Subcutaneous abdominal adipose tissue (tissue), 5 donors: ENCODE measurements around the gene ATP10B.

ENCODE experiments used
- H3K27ac ChIP-seq: one replicate; pipeline ENCODE4 v1.7.0; 2013; ENCODE audit warnings: low read depth, mild to moderate bottlenecking, inconsistent platforms, low read length, moderate library complexity
- H3K27me3 ChIP-seq, 5 donors: one replicate each; pipeline ENCODE4 v1.7.0; 2013; ENCODE audit warnings: low read length in 5 of 5, inconsistent platforms in 1 of 5; ENCODE audit not compliant: control insufficient read depth in 5 of 5, insufficient read depth in 4 of 5
- H3K36me3 ChIP-seq, 5 donors: one replicate each; pipeline ENCODE4 v1.7.0; 2013; ENCODE audit warnings: low read length in 5 of 5; ENCODE audit not compliant: control insufficient read depth in 5 of 5, insufficient read depth in 5 of 5
- H3K4me1 ChIP-seq, 5 donors: one replicate each; pipeline ENCODE4 v1.7.0; 2013; ENCODE audit warnings: low read length in 5 of 5, mild to moderate bottlenecking in 3 of 5, moderate library complexity in 1 of 5; ENCODE audit not compliant: control insufficient read depth in 5 of 5, insufficient read depth in 5 of 5
- H3K4me3 ChIP-seq, 5 donors: one replicate each; pipeline ENCODE4 v1.7.0; 2013; ENCODE audit warnings: low read length in 5 of 5, low read depth in 1 of 5
- H3K9ac ChIP-seq, 5 donors: one replicate each; pipeline ENCODE4 v1.7.0; 2013; ENCODE audit warnings: low read length in 5 of 5, mild to moderate bottlenecking in 4 of 5, moderate library complexity in 3 of 5
- H3K9me3 ChIP-seq, 5 donors: one replicate each; pipeline ENCODE4 v1.7.0; 2013; ENCODE audit warnings: low read length in 5 of 5; ENCODE audit not compliant: control insufficient read depth in 5 of 5
- donor health status: healthy.
- donor health status: healthy.
- donor health status: healthy.
- donor health status: healthy.
- donor health status: healthy.

Gene ATP10B

DNA sequence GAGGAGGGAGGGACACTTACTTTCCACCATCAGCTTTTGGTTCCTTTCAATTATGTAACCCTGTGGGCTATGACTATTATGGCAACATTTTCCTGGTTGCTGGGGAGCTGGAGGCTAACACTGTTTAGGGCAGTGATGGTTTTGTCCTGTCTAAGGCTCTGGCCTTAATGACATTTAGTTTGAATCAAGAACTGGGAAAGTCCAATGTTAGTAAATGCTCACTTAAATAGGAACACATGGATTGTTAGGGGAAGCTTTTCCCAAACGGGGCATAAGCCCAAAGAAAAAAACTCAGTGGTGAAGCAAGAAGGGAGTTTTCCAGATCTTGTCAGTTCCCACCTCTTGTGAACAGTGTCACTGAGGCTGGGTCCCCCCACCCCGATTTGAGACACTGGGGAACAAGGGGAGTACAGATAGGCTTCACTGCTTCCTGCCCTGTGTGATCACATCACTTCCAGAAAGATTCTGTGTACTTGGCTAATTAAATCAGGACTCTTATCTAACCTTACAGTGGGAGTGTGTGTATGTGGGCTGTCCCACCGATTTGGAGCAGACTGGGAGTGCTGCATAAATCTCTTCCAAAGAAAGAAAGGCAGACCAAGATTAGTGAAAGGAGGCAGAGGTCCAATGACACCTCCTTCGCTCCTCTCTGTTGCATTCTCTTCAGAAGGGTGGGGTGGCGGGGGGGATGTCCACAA is 223.9 kb downstream of the ATP10B start:
- H3K36me3 ChIP-seq, result no peaks in the 10 kb centered on the region
- H3K27me3 ChIP-seq, result no peaks in the 10 kb centered on the region
- no peaks in the 10 kb centered on the region for H3K4me1 ChIP-seq
- no peak overlapping the region for H3K4me3 ChIP-seq
- no peak overlapping the region for H3K27ac ChIP-seq
- no peak overlapping the region for H3K9ac ChIP-seq
- H3K9me3 ChIP-seq, result no peaks in the 10 kb centered on the region

DNA sequence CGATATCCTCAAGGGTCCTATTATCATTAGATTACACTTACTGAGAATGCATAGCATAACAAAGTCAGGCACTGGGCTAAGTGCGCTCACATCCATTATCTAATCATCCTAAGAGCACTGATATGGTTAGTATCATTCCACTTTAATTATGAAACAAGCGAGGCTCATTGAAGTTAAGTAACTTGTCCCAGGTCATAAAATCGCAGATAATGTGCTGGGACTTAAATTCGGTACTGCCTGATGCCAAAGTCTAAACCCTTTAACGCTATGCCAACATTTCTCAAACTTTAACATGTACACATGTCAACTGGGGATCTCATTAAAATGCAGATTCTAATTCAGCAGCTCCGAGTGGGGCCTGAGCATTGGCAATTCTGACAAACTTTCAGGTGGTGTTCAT is 225.7 kb downstream of the ATP10B start:
- Histone ChIP-seq H3K4me1 (no peaks in the 10 kb centered on the region), H3K9me3 (no peaks in the 10 kb centered on the region), H3K36me3 (no peaks in the 10 kb centered on the region), H3K27me3 (no peaks in the 10 kb centered on the region), H3K9ac (no peak overlapping the region), H3K27ac (no peak overlapping the region), H3K4me3 (no peak overlapping the region)

DNA sequence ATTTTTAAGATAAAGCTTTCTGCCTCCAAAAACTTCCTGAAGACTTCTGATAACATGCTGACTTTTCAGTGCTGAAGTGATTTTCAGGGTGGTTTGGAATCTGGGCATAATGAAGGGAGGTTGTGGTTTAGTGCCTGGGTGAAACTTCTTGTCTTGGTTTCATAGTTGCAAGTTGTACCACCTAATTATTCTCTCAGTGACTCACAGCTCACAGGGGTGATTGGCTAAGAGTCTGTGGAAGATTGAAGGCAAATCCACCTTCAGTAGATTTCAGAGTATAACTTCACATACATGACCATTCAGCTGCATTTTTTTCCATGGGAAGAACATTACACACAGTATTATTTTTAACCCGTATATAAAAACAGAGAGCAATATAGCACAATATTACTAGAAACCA is 230.5 kb downstream of the ATP10B start:
- no peaks in the 10 kb centered on the region for H3K27me3 ChIP-seq
- H3K9me3 ChIP-seq, result no peaks in the 10 kb centered on the region
- no peaks in the 10 kb centered on the region for H3K4me1 ChIP-seq
- no peaks in the 10 kb centered on the region for H3K36me3 ChIP-seq
- H3K4me3 ChIP-seq, result no peak overlapping the region
- no peak overlapping the region for H3K27ac ChIP-seq
- no peak overlapping the region for H3K9ac ChIP-seq

DNA sequence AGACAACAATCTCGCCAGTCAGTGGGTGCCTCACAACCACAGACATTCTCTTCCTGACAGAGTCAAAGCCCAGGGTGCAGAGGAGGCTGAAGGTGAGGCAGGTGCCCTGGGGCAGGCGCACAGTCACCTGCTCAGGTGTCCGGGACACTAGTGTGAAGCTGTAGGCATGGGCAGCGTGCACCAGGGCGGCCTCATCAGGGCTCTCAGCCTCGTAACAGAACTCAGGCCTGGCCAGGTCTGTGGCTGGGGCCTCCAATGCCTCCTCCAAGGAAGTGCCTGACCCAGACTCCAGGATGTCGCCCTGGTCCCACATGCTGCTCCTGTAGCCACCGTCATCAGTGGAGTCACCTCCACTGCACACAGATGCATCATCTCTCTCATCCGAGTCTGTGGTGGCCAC is 231.6 kb downstream of the ATP10B start:
- Histone ChIP-seq H3K27me3 (no peaks in the 10 kb centered on the region), H3K9ac (no peak overlapping the region), H3K9me3 (no peaks in the 10 kb centered on the region), H3K36me3 (no peaks in the 10 kb centered on the region), H3K4me1 (no peaks in the 10 kb centered on the region), H3K4me3 (no peak overlapping the region), H3K27ac (no peak overlapping the region)

DNA sequence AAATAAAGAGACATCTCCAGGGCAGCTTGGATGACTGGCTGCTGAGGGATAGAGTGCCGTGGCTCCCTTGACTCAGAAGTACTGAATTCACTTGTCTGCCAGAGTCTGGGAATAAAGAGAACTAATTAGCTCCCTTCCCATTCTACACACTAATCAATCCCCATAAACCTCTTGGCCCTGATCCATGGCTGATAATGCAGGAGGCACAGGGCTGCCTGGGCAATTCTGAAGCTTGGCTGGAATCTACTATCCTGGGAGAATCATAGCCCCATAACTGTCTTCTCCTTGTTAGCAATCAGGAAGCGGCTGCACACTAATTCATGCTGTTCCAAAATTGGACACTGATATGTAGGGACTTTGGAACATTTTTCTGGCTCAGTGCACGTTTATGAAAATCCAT is 232.6 kb downstream of the ATP10B start:
- Histone ChIP-seq H3K4me1 (no peaks in the 10 kb centered on the region), H3K9me3 (no peaks in the 10 kb centered on the region), H3K4me3 (no peak overlapping the region), H3K9ac (no peak overlapping the region), H3K27me3 (no peaks in the 10 kb centered on the region), H3K36me3 (no peaks in the 10 kb centered on the region), H3K27ac (no peak overlapping the region)

DNA sequence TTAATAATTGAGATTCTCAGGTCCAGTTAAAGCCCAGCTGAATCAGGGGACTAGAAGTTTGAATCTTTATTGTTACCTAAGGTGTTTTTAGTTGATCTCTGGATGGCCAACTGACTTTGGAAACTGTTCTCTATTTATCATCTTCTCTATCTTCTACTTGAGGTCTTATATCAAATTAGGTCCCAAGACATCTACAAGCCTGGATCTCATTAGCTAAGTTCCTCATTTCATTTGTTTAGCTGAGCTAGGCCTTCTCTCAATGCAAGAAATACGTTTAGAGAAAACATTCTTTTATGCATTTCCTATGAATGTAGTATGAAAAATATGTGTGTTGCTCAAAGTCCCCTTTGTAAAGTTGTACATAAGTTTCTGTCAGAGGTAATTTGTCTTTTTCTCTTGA is 233.7 kb downstream of the ATP10B start:
- H3K9ac ChIP-seq, result no peak overlapping the region
- no peak overlapping the region for H3K27ac ChIP-seq
- no peaks in the 10 kb centered on the region for H3K36me3 ChIP-seq
- no peaks in the 10 kb centered on the region for H3K9me3 ChIP-seq
- no peaks in the 10 kb centered on the region for H3K27me3 ChIP-seq
- no peaks in the 10 kb centered on the region for H3K4me1 ChIP-seq
- H3K4me3 ChIP-seq, result no peak overlapping the region

DNA sequence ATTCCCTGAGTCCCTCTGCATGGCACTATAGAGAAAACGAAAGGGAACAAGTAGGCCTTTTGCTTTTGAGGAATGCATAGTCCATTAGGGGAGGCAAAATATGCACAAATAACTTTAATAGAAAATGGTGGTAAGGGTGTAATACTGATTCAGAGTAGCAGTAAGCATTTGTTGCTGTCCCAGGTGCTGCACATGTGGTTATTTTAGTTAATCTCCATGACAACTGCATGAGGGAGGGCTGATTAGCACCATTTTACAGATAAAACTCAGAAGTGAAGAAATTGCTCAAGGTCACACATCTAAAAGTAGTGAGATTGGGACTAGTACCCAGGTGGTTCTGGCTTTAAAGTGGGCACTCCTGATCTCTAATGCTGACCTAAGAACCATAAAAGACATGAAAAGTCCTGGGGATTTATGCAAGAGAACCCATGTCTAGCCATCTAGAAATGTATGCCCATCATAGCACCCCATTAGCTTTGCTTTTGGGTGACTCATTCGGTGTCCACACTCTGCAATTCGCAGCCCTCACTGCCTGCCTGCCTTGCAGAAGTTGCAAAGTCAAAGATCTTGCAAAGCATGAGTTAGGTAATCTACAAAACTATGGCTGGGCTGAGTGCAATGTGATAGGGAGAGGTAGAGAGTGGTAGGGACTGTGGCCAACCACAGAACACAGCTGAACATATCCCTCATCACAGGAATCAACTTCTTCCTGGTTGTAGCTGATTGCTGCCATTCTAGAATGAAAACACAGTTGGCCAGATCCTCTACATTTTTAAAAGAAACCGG is 235.1 kb downstream of the ATP10B start:
- H3K36me3 ChIP-seq, result no peaks in the 10 kb centered on the region
- no peaks in the 10 kb centered on the region for H3K4me1 ChIP-seq
- no peak overlapping the region for H3K9ac ChIP-seq
- no peaks in the 10 kb centered on the region for H3K9me3 ChIP-seq
- no peaks in the 10 kb centered on the region for H3K27me3 ChIP-seq
- no peak overlapping the region for H3K4me3 ChIP-seq
- no peak overlapping the region for H3K27ac ChIP-seq

DNA sequence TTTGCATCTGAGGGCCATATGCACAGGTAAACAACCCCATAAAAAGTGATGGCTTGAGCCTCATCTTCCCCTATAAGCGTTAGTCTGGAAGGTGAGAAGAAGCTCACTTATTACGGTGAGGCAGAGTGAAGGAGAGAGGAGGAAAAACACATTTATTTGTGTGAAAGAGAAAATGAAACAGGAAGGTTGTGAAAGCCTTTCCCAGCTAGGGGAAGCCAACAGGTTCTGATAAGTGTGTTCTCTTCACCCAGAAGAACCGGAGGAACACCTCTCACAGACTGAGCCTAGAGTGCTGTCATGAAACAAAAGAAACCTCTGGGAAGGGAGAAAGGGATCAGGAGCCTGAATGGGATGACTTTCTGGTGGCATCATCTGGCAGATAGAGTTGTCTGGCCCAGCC is 237.9 kb downstream of the ATP10B start:
- Histone ChIP-seq H3K9me3 (peaks cover 0 to 6% (median 0%) of the 10 kb centered on the region in 5 donors), H3K27ac (no peak overlapping the region), H3K4me3 (no peak overlapping the region), H3K36me3 (no peaks in the 10 kb centered on the region), H3K9ac (no peak overlapping the region), H3K4me1 (no peaks in the 10 kb centered on the region), H3K27me3 (no peaks in the 10 kb centered on the region)

DNA sequence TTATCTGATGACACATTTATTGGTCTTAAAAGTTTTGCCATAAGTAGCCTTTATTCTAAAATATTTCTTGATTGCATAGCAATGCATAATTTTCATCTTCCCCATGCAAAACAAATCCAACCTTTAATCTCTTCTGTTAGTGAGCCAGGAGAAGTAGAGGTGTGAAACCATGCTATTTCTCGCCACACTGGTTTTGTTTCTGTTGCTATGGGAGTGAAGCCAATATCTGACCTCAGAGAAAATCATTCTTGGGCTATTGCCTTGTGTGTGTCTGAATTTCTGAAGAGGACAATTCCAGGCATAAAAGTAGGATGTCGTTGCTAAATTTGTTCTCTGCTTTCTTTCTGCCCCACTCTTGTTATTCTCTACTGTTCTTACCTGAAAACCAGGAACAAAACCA is 246.7 kb downstream of the ATP10B start:
- Histone ChIP-seq H3K9ac (no peak overlapping the region), H3K27me3 (no peaks in the 10 kb centered on the region), H3K27ac (no peak overlapping the region), H3K4me1 (no peaks in the 10 kb centered on the region), H3K9me3 (peaks cover 0 to 4% (median 0%) of the 10 kb centered on the region in 5 donors), H3K36me3 (no peaks in the 10 kb centered on the region), H3K4me3 (no peak overlapping the region)

DNA sequence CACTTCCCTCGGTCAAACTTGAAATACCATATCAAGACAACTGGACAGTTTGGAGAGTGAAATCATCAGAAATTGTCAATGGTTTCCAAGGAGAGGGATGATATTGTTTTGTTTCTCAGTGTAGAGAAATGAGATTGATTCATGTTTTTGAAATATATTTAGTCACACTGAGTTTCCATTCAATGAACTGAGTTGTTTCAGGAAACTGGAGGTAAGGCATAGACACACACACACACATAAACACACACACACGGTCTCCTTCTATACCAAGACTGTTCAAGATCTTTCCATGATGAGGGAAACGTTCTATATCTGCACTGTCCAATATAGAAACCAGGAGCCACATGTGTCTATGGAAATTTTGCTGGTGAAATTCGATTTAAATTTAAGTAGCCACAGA is 247.5 kb downstream of the ATP10B start:
- Histone ChIP-seq H3K9me3 (no peaks in the 10 kb centered on the region), H3K36me3 (no peaks in the 10 kb centered on the region), H3K27me3 (no peaks in the 10 kb centered on the region), H3K27ac (no peak overlapping the region), H3K4me1 (no peaks in the 10 kb centered on the region), H3K4me3 (no peak overlapping the region), H3K9ac (no peak overlapping the region)
